HepG2 (cell line): ENCODE data around the gene MTCL1. TPM values are rescaled to one million over a fixed set of nuclear protein-coding genes. Genes with fewer than 3 reads are reported as not detected.

Experiments
- ATAC-seq: fragments of 200-7000 bp; cut with Tn5 transposase; 3 replicates; pipeline ENCODE4 v1.9.1; 2020; ENCODE audit warnings: mild to moderate bottlenecking, moderate library complexity
- BruUV-seq: library from RNA; stranded (reverse); fragments of 400-500 nt; replicated peaks from 2 replicates; lab custom pipeline; 2021; lab: Mats Ljungman, UMichigan
- CTCF ChIA-PET: fragments of 300-600 bp; formaldehyde crosslinking; extraction: SDS; loops from one replicate; lab custom pipeline; 2021; ENCODE audit warnings: low total read pairs, inconsistent platforms, low intra/inter-chr PET ratio; lab: Yijun Ruan, JAX
- POLR2A ChIA-PET: fragments of 350-600 bp; sonication (Branson Sonifier 250); formaldehyde crosslinking; loops from one replicate; lab custom pipeline; 2020; ENCODE audit warnings: antibody characterized with exemption, inconsistent platforms; lab: Yijun Ruan, JAX
- DNase-seq: peaks from one replicate; pipeline ENCODE4 v3.0.0-alpha.2; 2015; ENCODE audit warnings: low spot score
- FAIRE-seq: peaks from 3 replicates; lab custom pipeline; 2011; peaks lifted over from hg19 to GRCh38; lab: Jason Lieb, UNC
- H2AFZ ChIP-seq: one replicate; pipeline ENCODE4 v1.6.1; 2011; ENCODE audit warnings: low read length, inconsistent platforms
- H3K27ac ChIP-seq: fragments of 300-600 bp; 3 replicates; pipeline ENCODE4 v1.8.0; 2011; ENCODE audit warnings: mixed run types, mild to moderate bottlenecking, mixed read lengths, low read length, inconsistent platforms; ENCODE audit not compliant: insufficient read depth; ENCODE audit errors: extremely low read length
- H3K27me3 ChIP-seq, 2 experiments: fragments of 200-600 bp in 1 of 2; 2 replicates in 1 of 2; 3 replicates in 1 of 2; pipeline versions ENCODE4 v1.6.0 to v1.8.0; 2011; ENCODE audit warnings: low read length in 2 of 2, mild to moderate bottlenecking in 2 of 2, moderate library complexity in 2 of 2, inconsistent platforms in 1 of 2; ENCODE audit not compliant: insufficient read depth in 2 of 2, control insufficient read depth in 1 of 2
- H3K36me3 ChIP-seq, 2 experiments: fragments of 200-600 bp in 1 of 2; replicated peaks in 1 of 2; 2 replicates in 1 of 2; 3 replicates in 1 of 2; pipeline versions ENCODE4 v1.5.1 to v1.8.0; 2011; ENCODE audit warnings: low read length in 2 of 2, inconsistent platforms in 1 of 2; ENCODE audit not compliant: insufficient read depth in 2 of 2, control insufficient read depth in 1 of 2
- H3K4me1 ChIP-seq: 2 replicates; pipeline ENCODE4 v1.5.1; 2012; ENCODE audit warnings: low read length, inconsistent platforms; ENCODE audit not compliant: insufficient read depth
- H3K4me2 ChIP-seq: 2 replicates; pipeline ENCODE4 v1.6.0; 2011; ENCODE audit warnings: low read depth, low read length, inconsistent platforms
- H3K4me3 ChIP-seq, 3 experiments: fragments of 200-600 bp in 1 of 3; sonication (generic), shearing (Covaris generic) in 1 of 3; replicated peaks in 1 of 3; 2 replicates each; pipeline ENCODE4 v1.5.1; 2011 to 2016; ENCODE audit warnings: low read length in 3 of 3, inconsistent platforms in 2 of 3, low read depth in 2 of 3, mild to moderate bottlenecking in 2 of 3, control low read depth in 1 of 3, mixed read lengths in 1 of 3; ENCODE audit not compliant: insufficient read depth in 1 of 3
- H3K79me2 ChIP-seq: one replicate; pipeline ENCODE4 v1.6.1; 2011; ENCODE audit warnings: low read length, inconsistent platforms; ENCODE audit not compliant: insufficient read depth
- H3K9ac ChIP-seq: 2 replicates; pipeline ENCODE4 v1.6.0; 2011; ENCODE audit warnings: mild to moderate bottlenecking, low read depth, low read length, inconsistent platforms; ENCODE audit not compliant: insufficient read depth
- H3K9me3 ChIP-seq: 2 replicates; pipeline ENCODE4 v1.5.1; 2012; ENCODE audit warnings: mild to moderate bottlenecking, low read length
- H4K20me1 ChIP-seq: 2 replicates; pipeline ENCODE4 v1.6.0; 2011; ENCODE audit warnings: inconsistent platforms, mild to moderate bottlenecking, low read length, moderate library complexity; ENCODE audit not compliant: insufficient read depth
- CC2D1A ChIP-seq: sonication (generic); formaldehyde crosslinking; IDR thresholded peaks from 2 replicates; pipeline ENCODE4 v1.8.1; 2023; ENCODE audit warnings: mild to moderate bottlenecking, missing genetic modification reagents
- CHD2 ChIP-seq: IDR thresholded peaks from 2 replicates; pipeline ENCODE4 v1.6.1; 2011; ENCODE audit warnings: low read depth, low read length, improper control_type of control experiment
- HOXA3 ChIP-seq: sonication (generic); formaldehyde crosslinking; IDR thresholded peaks from 2 replicates; pipeline ENCODE4 v1.5.0; 2020; ENCODE audit warnings: missing genetic modification reagents
- MIXL1 ChIP-seq: IDR thresholded peaks from 2 replicates; pipeline ENCODE4 v1.6.1; 2016
- SRY ChIP-seq: sonication (generic); formaldehyde crosslinking; IDR thresholded peaks from 2 replicates; pipeline ENCODE4 v1.8.0; 2022; ENCODE audit warnings: mild to moderate bottlenecking, missing genetic modification reagents
- ZNF569 ChIP-seq: sonication (generic); formaldehyde crosslinking; IDR thresholded peaks from 2 replicates; pipeline ENCODE4 v1.5.0; 2020; ENCODE audit warnings: mild to moderate bottlenecking, missing genetic modification reagents, moderate library complexity, borderline replicate concordance
- ZNF589 ChIP-seq: sonication (generic); formaldehyde crosslinking; conservative IDR thresholded peaks from 2 replicates; pipeline ENCODE4 v1.8.0; 2022; ENCODE audit warnings: mild to moderate bottlenecking, moderate library complexity, missing genetic modification reagents
- ZNF672 ChIP-seq: sonication (generic); formaldehyde crosslinking; IDR thresholded peaks from 2 replicates; pipeline ENCODE4 v1.8.1; 2022; ENCODE audit warnings: missing genetic modification reagents
- ZNF709 ChIP-seq: sonication (generic); formaldehyde crosslinking; IDR thresholded peaks from 2 replicates; pipeline ENCODE4 v1.5.0; 2020; ENCODE audit warnings: mild to moderate bottlenecking, missing genetic modification reagents
- WGBS: methylation state at CpG from one replicate; pipeline ENCODE4 v1.1.6; 2017; ENCODE audit warnings: low lambda C conversion rate; 5-methylcytosine and 5-hydroxymethylcytosine counted together
- in situ Hi-C: cut with HindIII; loops from 2 replicates; pipeline ENCODE4 v1.10.0; 2017; ENCODE audit warnings: low pct_unique_long_range_greater_than_20kb; ENCODE audit not compliant: extremely low pct_ligation_motif_present
- intact Hi-C: fragments of 100-400 bp; cut with micrococcal nuclease; formaldehyde crosslinking; loops from one replicate; pipeline ENCODE4 v1.10.0; 2022; ENCODE audit not compliant: unreplicated experiment
- polyA plus RNA-seq, 8 experiments: library from polyadenylated mRNA; depleted of rRNA in 3 of 8; stranded (reverse) in 7 of 8; unstranded in 1 of 8; fragments of >200 nt; fragmentation: Illumina TruSeq in 4 of 8; extraction: Trizol in 4 of 8; gene quantifications; 2 replicates each; pipeline versions ENCODE4 v1.2.1 to v1.2.3, GENCODE V29; 2011 to 2016; ENCODE audit warnings: low read depth in 4 of 8, missing spikeins in 1 of 8, mixed read lengths in 1 of 8; ENCODE audit not compliant: insufficient read depth in 1 of 8
- total RNA-seq, 5 experiments: library from RNA; depleted of rRNA; stranded (reverse); fragments of >200 nt; fragmentation: Illumina TruSeq; extraction: Trizol; gene quantifications; 2 replicates each; pipeline ENCODE4 v1.2.3, GENCODE V29; 2016; ENCODE audit warnings: low read depth in 1 of 5
- TF ChIP-seq, protein P1 (sequence below): sonication (generic); formaldehyde crosslinking; IDR thresholded peaks from 2 replicates; pipeline ENCODE4 v1.4.0; 2020; ENCODE audit warnings: missing genetic modification reagents
- TF ChIP-seq, protein P2 (sequence below): sonication (generic); formaldehyde crosslinking; IDR thresholded peaks from 2 replicates; pipeline ENCODE4 v1.5.0; 2020; ENCODE audit warnings: mild to moderate bottlenecking, missing genetic modification reagents, borderline replicate concordance
- TF ChIP-seq, protein P3 (sequence below): sonication (generic); formaldehyde crosslinking; IDR thresholded peaks from 2 replicates; pipeline ENCODE4 v1.4.0; 2020; ENCODE audit warnings: missing genetic modification reagents, borderline replicate concordance
- TF ChIP-seq, protein P4 (sequence below): IDR thresholded peaks from 2 replicates; pipeline ENCODE4 v1.6.1; 2016; ENCODE audit warnings: missing genetic modification reagents, missing compliant biosample characterization
- TF ChIP-seq, protein P5 (sequence below): sonication (generic); formaldehyde crosslinking; IDR thresholded peaks from 2 replicates; pipeline ENCODE4 v1.5.0; 2020; ENCODE audit warnings: mild to moderate bottlenecking, missing genetic modification reagents

The MTCL1 gene
- total and polyA plus RNA-seq, 2 of the 13 experiments (the other 11 are each of a cell fraction or from before 2014, with no cell fraction given) = 3.1 to 3.2 TPM

DNA sequence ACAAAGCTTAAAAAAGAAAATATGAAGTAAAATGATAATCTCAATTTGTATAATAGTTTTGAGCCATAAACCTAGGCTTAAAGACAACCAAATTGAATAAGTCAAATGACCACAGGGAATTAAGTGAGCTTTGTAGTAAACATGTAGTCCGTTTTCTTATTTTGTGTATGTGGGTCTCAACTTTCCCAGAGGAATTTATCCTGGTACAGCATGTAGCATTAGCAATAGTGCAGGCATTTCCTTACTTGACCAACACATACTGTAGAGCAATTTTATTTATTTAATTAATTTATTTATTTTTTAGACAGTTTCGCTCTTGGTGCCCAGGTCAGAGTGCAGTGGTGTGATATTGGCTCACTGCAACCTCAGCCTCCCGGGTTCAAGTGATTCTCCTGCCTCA is 37.5 kb upstream of the MTCL1 start:
- intact Hi-C loops = no loop called here
- WGBS = 9% methylated on average over 3 of the region's 3 CpGs
- Histone ChIP-seq H3K4me1 (no peaks in the 10 kb centered on the region), H3K36me3 (no peaks in the 10 kb centered on the region), H3K4me3 (no peak overlapping the region), H3K4me2 (no peak overlapping the region), H4K20me1 (no peaks in the 10 kb centered on the region), H3K27ac (no peak overlapping the region), H2AFZ (no peak overlapping the region), H3K9me3 (no peaks in the 10 kb centered on the region), H3K9ac (no peak overlapping the region), H3K27me3 (peaks cover 0 to 17% of the 10 kb centered on the region in 2 experiments; a peak in 3 of 5 replicates), H3K79me2 (no peaks in the 10 kb centered on the region)
- ATAC-seq (no peak), DNase-seq (no peak), FAIRE-seq (no peak)
- in situ Hi-C loops = no loop called here
- BruUV-seq = no TSS peak
- ChIA-PET CTCF (no interaction called here), POLR2A (no interaction called here)
- TF ChIP-seq ZNF569 (no peak), SRY (CRISPR knock-in tag) (no peak), CHD2 (no peak), ZNF709 (CRISPR knock-in tag) (no peak), CC2D1A (CRISPR knock-in tag) (no peak), ZNF672 (no peak), HOXA3 (CRISPR knock-in tag) (no peak), MIXL1 (CRISPR knock-in tag) (no peak), ZNF589 (CRISPR knock-in tag) (no peak)
- TF ChIP-seq, protein P1, sequence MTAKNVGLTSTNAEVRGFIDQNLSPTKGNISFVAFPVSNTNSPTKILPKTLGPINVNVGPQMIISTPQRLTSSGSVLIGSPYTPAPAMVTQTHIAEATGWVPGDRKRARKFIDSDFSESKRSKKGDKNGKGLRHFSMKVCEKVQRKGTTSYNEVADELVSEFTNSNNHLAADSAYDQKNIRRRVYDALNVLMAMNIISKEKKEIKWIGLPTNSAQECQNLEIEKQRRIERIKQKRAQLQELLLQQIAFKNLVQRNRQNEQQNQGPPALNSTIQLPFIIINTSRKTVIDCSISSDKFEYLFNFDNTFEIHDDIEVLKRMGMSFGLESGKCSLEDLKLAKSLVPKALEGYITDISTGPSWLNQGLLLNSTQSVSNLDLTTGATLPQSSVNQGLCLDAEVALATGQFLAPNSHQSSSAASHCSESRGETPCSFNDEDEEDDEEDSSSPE = no peak
- TF ChIP-seq, protein P2, sequence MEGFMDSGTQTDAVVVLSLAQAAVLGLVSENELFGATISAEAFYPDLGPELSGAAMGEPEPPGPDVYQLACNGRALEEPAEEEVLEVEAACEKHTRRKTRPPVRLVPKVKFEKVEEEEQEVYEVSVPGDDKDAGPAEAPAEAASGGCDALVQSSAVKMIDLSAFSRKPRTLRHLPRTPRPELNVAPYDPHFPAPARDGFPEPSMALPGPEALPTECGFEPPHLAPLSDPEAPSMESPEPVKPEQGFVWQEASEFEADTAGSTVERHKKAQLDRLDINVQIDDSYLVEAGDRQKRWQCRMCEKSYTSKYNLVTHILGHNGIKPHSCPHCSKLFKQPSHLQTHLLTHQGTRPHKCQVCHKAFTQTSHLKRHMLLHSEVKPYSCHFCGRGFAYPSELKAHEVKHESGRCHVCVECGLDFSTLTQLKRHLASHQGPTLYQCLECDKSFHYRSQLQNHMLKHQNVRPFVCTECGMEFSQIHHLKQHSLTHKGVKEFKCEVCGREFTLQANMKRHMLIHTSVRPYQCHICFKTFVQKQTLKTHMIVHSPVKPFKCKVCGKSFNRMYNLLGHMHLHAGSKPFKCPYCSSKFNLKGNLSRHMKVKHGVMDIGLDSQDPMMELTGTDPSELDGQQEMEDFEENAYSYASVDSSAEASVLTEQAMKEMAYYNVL (CRISPR knock-in tag) = no peak
- TF ChIP-seq, protein P3, sequence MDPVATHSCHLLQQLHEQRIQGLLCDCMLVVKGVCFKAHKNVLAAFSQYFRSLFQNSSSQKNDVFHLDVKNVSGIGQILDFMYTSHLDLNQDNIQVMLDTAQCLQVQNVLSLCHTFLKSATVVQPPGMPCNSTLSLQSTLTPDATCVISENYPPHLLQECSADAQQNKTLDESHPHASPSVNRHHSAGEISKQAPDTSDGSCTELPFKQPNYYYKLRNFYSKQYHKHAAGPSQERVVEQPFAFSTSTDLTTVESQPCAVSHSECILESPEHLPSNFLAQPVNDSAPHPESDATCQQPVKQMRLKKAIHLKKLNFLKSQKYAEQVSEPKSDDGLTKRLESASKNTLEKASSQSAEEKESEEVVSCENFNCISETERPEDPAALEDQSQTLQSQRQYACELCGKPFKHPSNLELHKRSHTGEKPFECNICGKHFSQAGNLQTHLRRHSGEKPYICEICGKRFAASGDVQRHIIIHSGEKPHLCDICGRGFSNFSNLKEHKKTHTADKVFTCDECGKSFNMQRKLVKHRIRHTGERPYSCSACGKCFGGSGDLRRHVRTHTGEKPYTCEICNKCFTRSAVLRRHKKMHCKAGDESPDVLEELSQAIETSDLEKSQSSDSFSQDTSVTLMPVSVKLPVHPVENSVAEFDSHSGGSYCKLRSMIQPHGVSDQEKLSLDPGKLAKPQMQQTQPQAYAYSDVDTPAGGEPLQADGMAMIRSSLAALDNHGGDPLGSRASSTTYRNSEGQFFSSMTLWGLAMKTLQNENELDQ = no peak
- TF ChIP-seq, protein P4, sequence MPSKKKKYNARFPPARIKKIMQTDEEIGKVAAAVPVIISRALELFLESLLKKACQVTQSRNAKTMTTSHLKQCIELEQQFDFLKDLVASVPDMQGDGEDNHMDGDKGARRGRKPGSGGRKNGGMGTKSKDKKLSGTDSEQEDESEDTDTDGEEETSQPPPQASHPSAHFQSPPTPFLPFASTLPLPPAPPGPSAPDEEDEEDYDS = no peak
- TF ChIP-seq, protein P5, sequence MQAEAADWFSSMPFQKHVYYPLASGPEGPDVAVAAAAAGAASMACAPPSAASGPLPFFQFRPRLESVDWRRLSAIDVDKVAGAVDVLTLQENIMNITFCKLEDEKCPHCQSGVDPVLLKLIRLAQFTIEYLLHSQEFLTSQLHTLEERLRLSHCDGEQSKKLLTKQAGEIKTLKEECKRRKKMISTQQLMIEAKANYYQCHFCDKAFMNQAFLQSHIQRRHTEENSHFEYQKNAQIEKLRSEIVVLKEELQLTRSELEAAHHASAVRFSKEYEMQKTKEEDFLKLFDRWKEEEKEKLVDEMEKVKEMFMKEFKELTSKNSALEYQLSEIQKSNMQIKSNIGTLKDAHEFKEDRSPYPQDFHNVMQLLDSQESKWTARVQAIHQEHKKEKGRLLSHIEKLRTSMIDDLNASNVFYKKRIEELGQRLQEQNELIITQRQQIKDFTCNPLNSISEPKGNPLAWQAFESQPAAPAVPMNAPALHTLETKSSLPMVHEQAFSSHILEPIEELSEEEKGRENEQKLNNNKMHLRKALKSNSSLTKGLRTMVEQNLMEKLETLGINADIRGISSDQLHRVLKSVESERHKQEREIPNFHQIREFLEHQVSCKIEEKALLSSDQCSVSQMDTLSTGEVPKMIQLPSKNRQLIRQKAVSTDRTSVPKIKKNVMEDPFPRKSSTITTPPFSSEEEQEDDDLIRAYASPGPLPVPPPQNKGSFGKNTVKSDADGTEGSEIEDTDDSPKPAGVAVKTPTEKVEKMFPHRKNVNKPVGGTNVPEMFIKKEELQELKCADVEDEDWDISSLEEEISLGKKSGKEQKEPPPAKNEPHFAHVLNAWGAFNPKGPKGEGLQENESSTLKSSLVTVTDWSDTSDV = no peak
